Glomerular visceral epithelial cell (primary cell): ENCODE results near the gene PLAAT3.
"Not testable (repeated sequence)": the region's sequence is repeated elsewhere in the genome, so short reads cannot be mapped to it uniquely, and the experiment has no call there.

ENCODE experiments used
- DNase-seq: peaks from one replicate; pipeline ENCODE4 v3.0.0-alpha.2; 2016; ENCODE audit errors: extremely low spot score

Gene PLAAT3

GRCh38 chr11:63609536-63609935 is 4.7 kb downstream of the PLAAT3 start:
- DNase-seq, result peak; percentile 48

DNA sequence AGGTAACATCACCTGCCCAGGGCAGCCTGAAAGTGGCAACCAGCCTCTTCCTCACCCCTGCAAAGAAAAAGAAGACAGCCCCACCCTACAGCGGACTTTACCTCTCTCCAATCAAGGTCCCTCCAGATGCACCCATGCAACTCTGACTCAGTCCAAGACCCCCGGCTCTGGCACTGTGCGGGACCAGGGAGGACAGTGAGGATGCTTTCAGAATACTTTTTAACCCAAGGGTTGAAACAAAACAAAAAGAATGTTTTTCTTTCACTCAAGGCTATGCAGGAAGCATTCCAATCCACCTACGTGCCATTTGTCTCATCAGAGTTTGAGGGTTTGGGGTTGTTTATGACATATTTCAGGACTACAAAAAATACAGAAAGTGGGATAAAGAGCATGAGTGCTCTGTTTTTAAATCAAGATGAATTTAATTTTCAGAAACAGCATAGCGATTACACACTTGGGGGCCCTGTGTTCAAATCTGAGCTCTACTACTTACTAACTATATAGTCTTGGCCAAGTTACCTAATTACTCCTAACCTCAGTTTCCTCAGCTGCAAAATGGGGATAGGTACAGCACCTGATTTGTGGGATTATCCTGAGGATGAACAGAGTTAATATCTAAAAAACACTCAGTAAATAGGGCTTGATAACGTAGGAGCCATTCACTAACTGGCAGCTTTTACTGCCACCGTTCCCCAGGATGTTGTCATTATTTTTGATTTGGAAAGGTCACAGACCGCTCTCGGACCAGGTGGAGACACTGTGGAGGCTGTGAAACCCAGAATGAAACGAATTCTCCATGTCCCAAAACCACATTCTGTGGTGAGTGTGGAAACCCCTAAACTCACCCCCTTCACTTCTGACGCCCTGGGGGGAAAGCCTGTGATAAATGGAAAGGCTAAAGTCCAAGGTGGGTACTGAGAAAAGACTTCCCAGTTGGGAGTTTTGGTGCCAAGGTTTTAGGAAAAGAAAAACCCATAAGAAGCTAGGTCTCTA is 5.6 kb downstream of the PLAAT3 start:
- peak; percentile 78 for DNase-seq

GRCh38 chr11:63603180-63603518 is 11.1 kb downstream of the PLAAT3 start:
- no peak for DNase-seq

DNA sequence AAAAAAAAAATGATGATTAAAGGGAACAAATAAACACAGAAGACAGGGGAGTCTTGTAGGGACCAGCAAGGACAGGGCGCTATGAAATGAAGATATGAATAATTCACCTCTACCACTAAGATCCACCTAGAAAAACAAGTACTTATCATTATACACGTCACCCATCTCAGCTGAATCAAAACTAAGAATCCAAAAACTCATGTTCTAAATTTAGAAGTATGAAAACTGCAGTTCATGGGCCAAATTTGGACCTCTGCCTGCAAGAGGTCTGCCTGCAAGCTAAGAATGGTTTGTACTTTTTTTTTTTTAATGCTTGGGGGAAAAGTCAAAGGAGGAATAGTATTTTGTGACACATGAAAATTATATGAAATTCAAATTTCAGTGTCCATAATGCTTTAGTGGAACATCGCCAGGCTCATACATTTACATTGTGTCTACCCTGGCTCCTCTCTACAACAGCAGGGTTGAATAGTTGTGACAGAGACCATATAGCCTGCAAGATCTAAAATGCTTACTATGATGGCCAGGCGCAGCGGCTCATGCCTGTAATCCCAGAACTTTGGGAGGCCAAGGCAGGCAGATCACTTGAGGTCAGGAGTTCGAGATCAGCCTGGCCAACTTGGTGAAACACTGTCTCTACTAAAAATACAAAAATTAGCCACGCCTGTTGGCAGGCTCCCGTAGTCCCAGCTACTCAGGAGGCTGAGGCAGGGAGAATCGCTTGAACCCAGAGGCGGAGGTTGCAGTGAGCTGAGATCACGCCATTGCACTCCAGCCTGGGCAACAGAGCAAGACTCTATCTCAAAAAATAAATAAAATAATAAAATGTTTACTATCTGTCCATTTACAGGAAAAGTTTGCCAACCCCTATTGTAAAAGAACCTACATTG is 11.7 kb downstream of the PLAAT3 start:
- DNase-seq, result not testable (repeated sequence)

DNA sequence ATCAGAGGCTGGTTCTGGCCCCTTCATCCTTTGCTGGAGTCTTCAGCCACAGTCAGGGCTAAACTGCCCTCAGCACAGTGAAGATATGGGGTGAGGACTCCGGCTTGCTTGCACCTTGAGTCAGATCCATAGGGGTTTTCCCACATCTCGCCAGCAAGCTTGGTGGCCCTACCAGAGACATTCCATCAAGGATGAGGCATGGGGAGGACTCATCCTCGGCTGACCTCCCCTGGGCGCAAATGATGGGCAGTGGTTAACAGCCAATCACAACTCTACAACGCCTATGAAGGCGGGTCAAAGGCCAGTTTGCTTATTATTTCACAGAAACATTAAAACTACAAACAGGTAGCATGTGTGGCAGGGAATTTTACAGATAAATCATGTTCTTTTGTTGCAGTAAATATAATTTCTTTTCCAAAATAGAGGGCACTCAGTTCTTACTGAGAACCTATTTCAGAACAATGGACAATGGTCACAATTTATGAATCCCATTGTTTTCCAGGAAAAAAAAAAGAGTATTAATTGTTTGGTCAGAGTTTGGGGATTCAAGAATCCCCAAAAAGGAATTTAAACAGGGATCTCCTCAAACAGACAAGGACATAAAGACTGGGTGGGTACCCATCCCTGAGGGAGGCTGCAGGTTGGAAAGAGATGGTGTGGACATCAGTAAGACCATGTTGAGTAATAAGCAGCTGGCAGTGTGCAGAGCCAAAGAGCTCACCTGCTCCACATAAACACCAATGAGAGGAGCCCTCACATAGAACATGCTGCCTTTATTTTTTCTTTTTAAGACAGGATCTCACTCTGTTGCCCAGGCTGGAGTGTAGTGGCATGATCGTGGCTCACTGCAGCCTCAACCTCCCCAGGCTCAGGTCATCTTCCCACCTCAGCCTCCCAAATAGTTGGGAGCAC is 14.8 kb downstream of the PLAAT3 start:
- DNase-seq, result peak; percentile 97

- DNase-seq, result no peak
Measured at GRCh38 chr11:63598556-63598955, 15.7 kb downstream of the PLAAT3 start.

GRCh38 chr11:63595296-63595695 is 18.9 kb downstream of the PLAAT3 start:
- DNase-seq, result peak; percentile 35

- peak; percentile 37 for DNase-seq
Measured at GRCh38 chr11:63592975-63593395, 21.2 kb downstream of the PLAAT3 start.

DNA sequence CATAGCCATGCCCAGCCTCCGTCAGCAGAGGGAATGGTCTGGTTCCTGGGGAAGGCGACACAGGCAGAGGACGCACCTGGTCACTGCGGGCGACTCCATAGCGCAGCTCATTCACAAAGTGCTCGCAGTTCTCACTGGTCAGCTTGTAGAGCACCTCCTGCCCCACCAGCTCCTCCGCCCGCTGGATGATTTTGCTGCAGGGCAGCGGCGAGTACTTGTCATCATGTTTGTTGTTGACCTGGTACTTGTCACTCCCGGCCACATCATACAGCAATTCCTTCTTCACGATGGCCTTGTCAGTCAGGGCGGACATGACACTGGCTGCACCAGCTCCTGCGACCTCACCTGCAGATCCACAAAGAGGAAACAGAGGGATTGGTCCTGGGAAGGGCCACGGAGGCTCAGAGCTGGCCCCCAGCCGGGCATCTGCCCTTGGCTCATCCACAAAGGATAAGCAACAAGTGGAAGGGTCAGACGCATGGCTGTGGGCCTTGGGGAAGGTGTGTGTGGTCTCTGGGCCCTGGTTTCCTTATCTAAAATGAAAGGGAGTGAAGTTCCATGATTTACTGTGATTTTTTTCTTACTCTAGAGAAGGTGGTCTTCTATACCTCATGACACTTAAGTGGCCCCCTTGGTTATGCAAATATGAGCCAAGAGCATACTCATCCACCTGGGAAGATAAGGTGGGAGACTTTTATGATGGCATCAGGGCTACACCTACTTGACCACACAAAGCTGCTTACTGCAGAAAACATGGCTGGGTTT is 24.0 kb downstream of the PLAAT3 start:
- no peak for DNase-seq

- no peak for DNase-seq
Measured at GRCh38 chr11:63589000-63589399, 25.2 kb downstream of the PLAAT3 start.

DNA sequence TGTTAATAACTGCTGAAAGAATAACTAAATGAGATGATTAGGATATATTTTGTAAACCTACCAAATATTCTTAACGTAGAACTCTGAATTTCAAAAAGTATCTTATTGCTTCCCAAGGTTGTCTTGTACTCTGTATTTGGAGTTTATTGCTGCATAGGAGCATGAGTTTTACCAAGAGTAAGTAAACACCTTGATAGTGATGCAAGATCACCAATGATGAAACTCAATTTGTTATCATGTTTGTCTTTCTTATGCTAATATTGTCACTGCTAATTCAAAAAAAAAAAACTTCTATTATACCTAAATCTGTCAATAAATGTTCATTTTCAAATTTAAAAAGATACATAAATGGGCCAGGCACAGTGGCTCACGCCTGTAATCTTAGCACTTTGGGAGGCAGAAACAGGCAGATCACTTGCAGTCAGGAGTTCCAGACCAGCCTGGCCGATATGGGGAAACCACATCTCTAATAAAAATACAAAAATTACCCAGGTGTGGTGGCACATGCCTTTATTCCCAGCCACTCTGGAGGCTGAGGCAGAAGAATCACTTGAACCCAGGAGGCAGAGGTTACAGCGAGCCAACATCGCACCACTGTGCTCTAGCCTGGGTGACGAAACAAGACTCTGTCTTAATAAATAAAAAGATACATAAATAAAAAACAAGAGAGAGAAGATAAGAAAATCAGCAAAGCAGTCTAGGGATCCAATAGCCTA is 27.6 kb downstream of the PLAAT3 start:
- DNase-seq, result no peak

DNA sequence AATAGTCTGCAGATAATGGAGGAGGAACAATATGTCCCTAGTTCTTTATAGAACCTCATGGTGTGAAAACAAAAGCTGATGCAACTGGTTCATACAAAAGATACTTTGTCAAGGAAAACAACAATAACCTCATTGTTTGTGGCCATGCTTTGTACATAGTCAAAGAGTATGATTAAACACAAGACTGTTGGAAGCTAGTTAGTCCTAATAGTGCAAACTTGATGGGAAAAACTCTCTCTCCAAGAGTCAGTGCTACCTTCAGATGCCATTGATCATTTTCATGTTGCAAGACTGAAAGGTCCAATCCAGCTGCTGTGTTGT is 30.9 kb downstream of the PLAAT3 start:
- DNase-seq, result no peak

- not testable (repeated sequence) for DNase-seq
Measured at GRCh38 chr11:63581224-63581623, 33.0 kb downstream of the PLAAT3 start.

GRCh38 chr11:63578882-63579281 is 35.4 kb downstream of the PLAAT3 start:
- not testable (repeated sequence) for DNase-seq

GRCh38 chr11:63574856-63575602 is 39.2 kb downstream of the PLAAT3 start:
- DNase-seq, result no peak

GRCh38 chr11:63573881-63574855 is 40.1 kb downstream of the PLAAT3 start:
- DNase-seq, result no peak

- DNase-seq, result no peak
Measured at GRCh38 chr11:63572026-63572688, 42.1 kb downstream of the PLAAT3 start.

GRCh38 chr11:63569570-63569969 is 44.7 kb downstream of the PLAAT3 start:
- DNase-seq, result no peak
